WTC11 (cell line): ENCODE measurements around the gene KLK6. TPM values are rescaled to one million over a fixed set of nuclear protein-coding genes. Genes with fewer than 3 reads are reported as not detected.

Source experiments
- ATAC-seq: fragments of 200-7000 bp; cut with Tn5 transposase; 2 replicates; pipeline ENCODE4 v1.10.0; 2021; ENCODE audit warnings: mild to moderate bottlenecking, moderate library complexity
- CTCF ChIA-PET: fragments of 300-600 bp; sonication (Branson Sonifier 250); formaldehyde crosslinking; loops from one replicate; lab custom pipeline; 2021; ENCODE audit warnings: antibody characterized with exemption; lab: Charles Lee
- POLR2A ChIA-PET: fragments of 350-600 bp; sonication (Branson Sonifier 250); formaldehyde crosslinking; loops from one replicate; lab custom pipeline; 2021; ENCODE audit warnings: antibody characterized with exemption; lab: Charles Lee
- DNase-seq: peaks from one replicate; pipeline ENCODE4 v3.0.0; 2021; ENCODE audit warnings: low spot score
- H3K27ac Mint-ChIP-seq: 2 replicates; pipeline ENCODE4 v1.8.0; 2021; ENCODE audit warnings: mixed read lengths
- H3K27me3 Mint-ChIP-seq: 2 replicates; pipeline ENCODE4 v1.8.0; 2021; ENCODE audit warnings: low read depth, mild to moderate bottlenecking, moderate library complexity, mixed read lengths
- H3K36me3 Mint-ChIP-seq: 2 replicates; pipeline ENCODE4 v1.8.0; 2021; ENCODE audit warnings: mixed read lengths
- H3K4me1 Mint-ChIP-seq: 2 replicates; pipeline ENCODE4 v1.8.0; 2022; ENCODE audit warnings: mixed read lengths
- H3K4me3 Mint-ChIP-seq: 2 replicates; pipeline ENCODE4 v1.8.0; 2021; ENCODE audit warnings: mild to moderate bottlenecking, moderate library complexity, mixed read lengths
- H3K9me3 Mint-ChIP-seq: 2 replicates; pipeline ENCODE4 v1.8.0; 2021; ENCODE audit warnings: mixed read lengths
- ESRRA ChIP-seq: sonication (generic); formaldehyde crosslinking; IDR thresholded peaks from 2 replicates; pipeline ENCODE4 v1.8.1; 2022; ENCODE audit warnings: mild to moderate bottlenecking, missing genetic modification reagents, borderline replicate concordance
- HMGA2 ChIP-seq: fragments of 250-450 bp; sonication (Bioruptor Pico); IDR thresholded peaks from 2 replicates; pipeline ENCODE4 v1.4.0; 2021; ENCODE audit warnings: mild to moderate bottlenecking, moderate library complexity
- NR2C2 ChIP-seq: sonication (generic); formaldehyde crosslinking; IDR thresholded peaks from 2 replicates; pipeline ENCODE4 v1.8.0; 2022; ENCODE audit warnings: mild to moderate bottlenecking, missing genetic modification reagents
- SOX15 ChIP-seq: fragments of 250-450 bp; sonication (Bioruptor Pico); IDR thresholded peaks from 2 replicates; pipeline ENCODE4 v1.9.0; 2021; ENCODE audit warnings: mild to moderate bottlenecking
- TP53 ChIP-seq: sonication (generic); formaldehyde crosslinking; IDR thresholded peaks from 2 replicates; pipeline ENCODE4 v1.8.1; 2023; ENCODE audit warnings: mild to moderate bottlenecking, missing genetic modification reagents
- ZBTB21 ChIP-seq: sonication (generic); formaldehyde crosslinking; IDR thresholded peaks from 2 replicates; pipeline ENCODE4 v1.8.1; 2023; ENCODE audit warnings: mild to moderate bottlenecking, missing genetic modification reagents, borderline replicate concordance
- ZNF121 ChIP-seq: sonication (generic); formaldehyde crosslinking; IDR thresholded peaks from 2 replicates; pipeline ENCODE4 v1.8.0; 2023; ENCODE audit warnings: missing genetic modification reagents
- ZNF416 ChIP-seq: fragments of 250-450 bp; sonication (Bioruptor Pico); IDR thresholded peaks from 2 replicates; pipeline ENCODE4 v1.9.0; 2021; ENCODE audit warnings: mild to moderate bottlenecking, inconsistent platforms
- total RNA-seq: library from RNA; stranded (reverse); gene quantifications from 3 replicates; pipeline ENCODE4 v1.2.3, GENCODE V29; 2021
- TF ChIP-seq, protein P1 (sequence below): sonication (generic); formaldehyde crosslinking; IDR thresholded peaks from 2 replicates; pipeline ENCODE4 v1.8.1; 2023; ENCODE audit warnings: mild to moderate bottlenecking, moderate library complexity, missing genetic modification reagents
- TF ChIP-seq, protein P2 (sequence below): sonication (generic); formaldehyde crosslinking; IDR thresholded peaks from 2 replicates; pipeline ENCODE4 v1.8.1; 2022; ENCODE audit warnings: missing genetic modification reagents, borderline replicate concordance
- TF ChIP-seq, protein P3 (sequence below): sonication (generic); formaldehyde crosslinking; IDR thresholded peaks from 2 replicates; pipeline ENCODE4 v1.8.0; 2022; ENCODE audit warnings: mild to moderate bottlenecking, missing genetic modification reagents
- TF ChIP-seq, protein P4 (sequence below): sonication (generic); formaldehyde crosslinking; IDR thresholded peaks from 2 replicates; pipeline ENCODE4 v1.8.1; 2023; ENCODE audit warnings: mild to moderate bottlenecking, missing genetic modification reagents
- TF ChIP-seq, protein P5 (sequence below): sonication (generic); formaldehyde crosslinking; IDR thresholded peaks from 2 replicates; pipeline ENCODE4 v1.8.0; 2022; ENCODE audit warnings: mild to moderate bottlenecking, missing genetic modification reagents
- TF ChIP-seq, protein P6 (sequence below): fragments of 250-450 bp; sonication (Bioruptor Pico); conservative IDR thresholded peaks from 2 replicates; pipeline ENCODE4 v1.9.0; 2021; ENCODE audit warnings: mild to moderate bottlenecking
- TF ChIP-seq, protein P7 (sequence below): fragments of 250-450 bp; sonication (Bioruptor Pico); IDR thresholded peaks from 2 replicates; pipeline ENCODE4 v2.1.2; 2022; ENCODE audit warnings: mild to moderate bottlenecking, moderate library complexity

Gene KLK6
- total RNA-seq, 1 experiment from 2014 or later, result 0.52 TPM

DNA sequence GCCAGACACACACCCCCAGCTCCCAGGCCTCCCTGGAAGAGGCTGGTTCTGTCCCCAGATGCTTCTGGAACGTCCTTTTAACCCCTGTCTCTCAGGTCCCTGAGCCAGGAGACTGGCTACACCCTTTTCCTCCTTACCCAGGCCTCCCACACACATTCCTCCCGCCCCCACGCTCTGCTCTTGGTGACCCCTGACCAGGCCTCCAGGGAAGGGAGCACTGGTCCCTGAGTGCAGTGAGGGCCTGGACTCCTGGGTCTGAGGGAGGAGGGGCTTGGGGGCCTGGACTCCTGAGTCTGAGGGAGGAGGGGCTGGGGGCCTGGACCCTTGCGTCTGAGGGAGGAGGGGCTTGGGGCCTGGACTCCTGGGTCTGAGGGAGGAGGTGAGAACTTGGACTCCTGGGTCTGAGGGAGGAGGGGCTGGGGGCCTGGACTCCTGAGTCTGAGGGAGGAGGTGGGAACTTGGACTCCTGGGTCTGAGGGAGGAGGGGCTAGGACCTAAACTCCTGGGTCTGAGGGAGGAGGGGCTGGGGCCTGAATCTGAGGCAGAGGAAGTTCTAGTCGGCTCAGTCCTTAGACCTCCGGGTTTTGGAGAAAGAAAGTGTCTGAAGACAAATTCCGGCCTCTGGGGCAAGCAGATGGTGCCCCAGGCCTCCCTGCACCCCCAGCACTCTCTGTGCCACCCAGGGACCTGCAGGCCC, 527 bp downstream of the KLK6 start:
- H3K27me3 Mint-ChIP-seq, result peaks cover 16% of the 10 kb centered on the region
- ATAC-seq, result no peak
- no peak for DNase-seq
- H3K36me3 Mint-ChIP-seq, result no peaks in the 10 kb centered on the region
- H3K9me3 Mint-ChIP-seq, result peaks cover 4% of the 10 kb centered on the region; the same call in 1 of the 2 replicates
- ChIA-PET CTCF (interaction anchor here (0.6 kb wide), 1 partner anchor 50 kb away, joined by 5 read pairs; no protein-coding TSS in a partner anchor), POLR2A (no interaction called here)
- TF ChIP-seq ESRRA (CRISPR knock-in tag), result no peak
- no peak overlapping the region for H3K27ac Mint-ChIP-seq
- peaks cover 22% of the 10 kb centered on the region for H3K4me1 Mint-ChIP-seq
- no peak overlapping the region for H3K4me3 Mint-ChIP-seq

DNA sequence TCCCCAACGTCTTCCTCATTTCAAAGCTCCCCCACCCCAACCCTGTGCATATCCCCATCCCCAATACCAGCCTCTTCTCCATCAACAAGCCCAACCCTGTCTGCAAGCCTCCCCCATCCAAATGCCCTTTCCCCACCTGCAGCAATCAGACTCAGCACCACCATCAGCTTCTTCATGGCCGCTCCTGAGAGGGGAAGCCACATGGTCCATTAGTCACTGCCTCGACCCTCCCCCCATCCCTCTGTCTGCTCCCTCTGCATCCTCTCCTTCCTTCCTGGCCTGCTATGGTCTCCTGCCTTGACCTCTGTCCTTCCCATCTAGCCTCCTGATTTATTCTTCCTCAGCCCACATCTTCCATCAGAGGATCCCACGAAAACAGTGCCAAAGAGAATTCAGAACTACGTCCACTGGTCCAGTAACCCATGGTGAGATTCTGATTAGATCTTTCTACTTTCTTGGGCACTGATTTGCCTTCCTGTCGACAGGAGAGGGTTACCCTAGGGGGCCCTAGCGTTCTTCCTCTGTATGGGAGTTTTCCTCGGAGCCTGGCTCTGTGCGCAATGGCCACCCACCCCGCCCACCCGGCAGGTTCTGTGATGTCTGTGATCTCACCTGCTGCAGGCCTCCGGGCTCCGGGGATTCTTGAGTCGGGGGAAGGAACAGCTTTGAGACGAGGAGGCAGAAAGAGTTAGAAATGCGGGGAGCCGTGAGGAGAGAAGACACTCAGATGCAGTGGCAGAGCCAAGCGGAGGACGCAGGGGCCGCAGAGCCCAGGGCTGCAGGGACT, 1.3 kb downstream of the KLK6 start:
- Mint-ChIP-seq H3K9me3 (peaks cover 8% of the 10 kb centered on the region; the same call in 1 of the 2 replicates), H3K4me1 (peaks cover 22% of the 10 kb centered on the region), H3K36me3 (no peaks in the 10 kb centered on the region), H3K4me3 (no peak overlapping the region), H3K27me3 (peaks cover 18% of the 10 kb centered on the region), H3K27ac (no peak overlapping the region)
- no peak for DNase-seq
- ChIA-PET CTCF (interaction anchor here (0.6 kb wide), 1 partner anchor 51 kb away, joined by 5 read pairs; no protein-coding TSS in a partner anchor), POLR2A (interaction anchor here (0.6 kb wide), 1 partner anchor 154 kb away, joined by 6 read pairs; no protein-coding TSS in a partner anchor)
- TF ChIP-seq HMGA2 (CRISPR knock-in tag) (no peak), NR2C2 (no peak), ZNF121 (CRISPR knock-in tag) (no peak), ZBTB21 (CRISPR knock-in tag) (no peak), TP53 (CRISPR knock-in tag) (no peak), ZNF416 (CRISPR knock-in tag) (no peak), SOX15 (CRISPR knock-in tag) (no peak)
- TF ChIP-seq, protein P1, sequence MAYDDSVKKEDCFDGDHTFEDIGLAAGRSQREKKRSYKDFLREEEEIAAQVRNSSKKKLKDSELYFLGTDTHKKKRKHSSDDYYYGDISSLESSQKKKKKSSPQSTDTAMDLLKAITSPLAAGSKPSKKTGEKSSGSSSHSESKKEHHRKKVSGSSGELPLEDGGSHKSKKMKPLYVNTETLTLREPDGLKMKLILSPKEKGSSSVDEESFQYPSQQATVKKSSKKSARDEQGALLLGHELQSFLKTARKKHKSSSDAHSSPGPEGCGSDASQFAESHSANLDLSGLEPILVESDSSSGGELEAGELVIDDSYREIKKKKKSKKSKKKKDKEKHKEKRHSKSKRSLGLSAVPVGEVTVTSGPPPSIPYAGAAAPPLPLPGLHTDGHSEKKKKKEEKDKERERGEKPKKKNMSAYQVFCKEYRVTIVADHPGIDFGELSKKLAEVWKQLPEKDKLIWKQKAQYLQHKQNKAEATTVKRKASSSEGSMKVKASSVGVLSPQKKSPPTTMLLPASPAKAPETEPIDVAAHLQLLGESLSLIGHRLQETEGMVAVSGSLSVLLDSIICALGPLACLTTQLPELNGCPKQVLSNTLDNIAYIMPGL (CRISPR knock-in tag), result no peak
- TF ChIP-seq, protein P2, sequence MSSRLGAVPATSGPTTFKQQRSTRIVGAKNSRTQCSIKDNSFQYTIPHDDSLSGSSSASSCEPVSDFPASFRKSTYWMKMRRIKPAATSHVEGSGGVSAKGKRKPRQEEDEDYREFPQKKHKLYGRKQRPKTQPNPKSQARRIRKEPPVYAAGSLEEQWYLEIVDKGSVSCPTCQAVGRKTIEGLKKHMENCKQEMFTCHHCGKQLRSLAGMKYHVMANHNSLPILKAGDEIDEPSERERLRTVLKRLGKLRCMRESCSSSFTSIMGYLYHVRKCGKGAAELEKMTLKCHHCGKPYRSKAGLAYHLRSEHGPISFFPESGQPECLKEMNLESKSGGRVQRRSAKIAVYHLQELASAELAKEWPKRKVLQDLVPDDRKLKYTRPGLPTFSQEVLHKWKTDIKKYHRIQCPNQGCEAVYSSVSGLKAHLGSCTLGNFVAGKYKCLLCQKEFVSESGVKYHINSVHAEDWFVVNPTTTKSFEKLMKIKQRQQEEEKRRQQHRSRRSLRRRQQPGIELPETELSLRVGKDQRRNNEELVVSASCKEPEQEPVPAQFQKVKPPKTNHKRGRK, result no peak
- TF ChIP-seq, protein P3, sequence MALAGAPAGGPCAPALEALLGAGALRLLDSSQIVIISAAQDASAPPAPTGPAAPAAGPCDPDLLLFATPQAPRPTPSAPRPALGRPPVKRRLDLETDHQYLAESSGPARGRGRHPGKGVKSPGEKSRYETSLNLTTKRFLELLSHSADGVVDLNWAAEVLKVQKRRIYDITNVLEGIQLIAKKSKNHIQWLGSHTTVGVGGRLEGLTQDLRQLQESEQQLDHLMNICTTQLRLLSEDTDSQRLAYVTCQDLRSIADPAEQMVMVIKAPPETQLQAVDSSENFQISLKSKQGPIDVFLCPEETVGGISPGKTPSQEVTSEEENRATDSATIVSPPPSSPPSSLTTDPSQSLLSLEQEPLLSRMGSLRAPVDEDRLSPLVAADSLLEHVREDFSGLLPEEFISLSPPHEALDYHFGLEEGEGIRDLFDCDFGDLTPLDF (CRISPR knock-in tag), result no peak
- TF ChIP-seq, protein P4, sequence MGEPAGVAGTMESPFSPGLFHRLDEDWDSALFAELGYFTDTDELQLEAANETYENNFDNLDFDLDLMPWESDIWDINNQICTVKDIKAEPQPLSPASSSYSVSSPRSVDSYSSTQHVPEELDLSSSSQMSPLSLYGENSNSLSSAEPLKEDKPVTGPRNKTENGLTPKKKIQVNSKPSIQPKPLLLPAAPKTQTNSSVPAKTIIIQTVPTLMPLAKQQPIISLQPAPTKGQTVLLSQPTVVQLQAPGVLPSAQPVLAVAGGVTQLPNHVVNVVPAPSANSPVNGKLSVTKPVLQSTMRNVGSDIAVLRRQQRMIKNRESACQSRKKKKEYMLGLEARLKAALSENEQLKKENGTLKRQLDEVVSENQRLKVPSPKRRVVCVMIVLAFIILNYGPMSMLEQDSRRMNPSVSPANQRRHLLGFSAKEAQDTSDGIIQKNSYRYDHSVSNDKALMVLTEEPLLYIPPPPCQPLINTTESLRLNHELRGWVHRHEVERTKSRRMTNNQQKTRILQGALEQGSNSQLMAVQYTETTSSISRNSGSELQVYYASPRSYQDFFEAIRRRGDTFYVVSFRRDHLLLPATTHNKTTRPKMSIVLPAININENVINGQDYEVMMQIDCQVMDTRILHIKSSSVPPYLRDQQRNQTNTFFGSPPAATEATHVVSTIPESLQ, result no peak
- TF ChIP-seq, protein P5, sequence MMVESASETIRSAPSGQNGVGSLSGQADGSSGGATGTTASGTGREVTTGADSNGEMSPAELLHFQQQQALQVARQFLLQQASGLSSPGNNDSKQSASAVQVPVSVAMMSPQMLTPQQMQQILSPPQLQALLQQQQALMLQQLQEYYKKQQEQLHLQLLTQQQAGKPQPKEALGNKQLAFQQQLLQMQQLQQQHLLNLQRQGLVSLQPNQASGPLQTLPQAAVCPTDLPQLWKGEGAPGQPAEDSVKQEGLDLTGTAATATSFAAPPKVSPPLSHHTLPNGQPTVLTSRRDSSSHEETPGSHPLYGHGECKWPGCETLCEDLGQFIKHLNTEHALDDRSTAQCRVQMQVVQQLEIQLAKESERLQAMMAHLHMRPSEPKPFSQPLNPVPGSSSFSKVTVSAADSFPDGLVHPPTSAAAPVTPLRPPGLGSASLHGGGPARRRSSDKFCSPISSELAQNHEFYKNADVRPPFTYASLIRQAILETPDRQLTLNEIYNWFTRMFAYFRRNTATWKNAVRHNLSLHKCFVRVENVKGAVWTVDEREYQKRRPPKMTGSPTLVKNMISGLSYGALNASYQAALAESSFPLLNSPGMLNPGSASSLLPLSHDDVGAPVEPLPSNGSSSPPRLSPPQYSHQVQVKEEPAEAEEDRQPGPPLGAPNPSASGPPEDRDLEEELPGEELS (CRISPR knock-in tag), result no peak
- TF ChIP-seq, protein P6, sequence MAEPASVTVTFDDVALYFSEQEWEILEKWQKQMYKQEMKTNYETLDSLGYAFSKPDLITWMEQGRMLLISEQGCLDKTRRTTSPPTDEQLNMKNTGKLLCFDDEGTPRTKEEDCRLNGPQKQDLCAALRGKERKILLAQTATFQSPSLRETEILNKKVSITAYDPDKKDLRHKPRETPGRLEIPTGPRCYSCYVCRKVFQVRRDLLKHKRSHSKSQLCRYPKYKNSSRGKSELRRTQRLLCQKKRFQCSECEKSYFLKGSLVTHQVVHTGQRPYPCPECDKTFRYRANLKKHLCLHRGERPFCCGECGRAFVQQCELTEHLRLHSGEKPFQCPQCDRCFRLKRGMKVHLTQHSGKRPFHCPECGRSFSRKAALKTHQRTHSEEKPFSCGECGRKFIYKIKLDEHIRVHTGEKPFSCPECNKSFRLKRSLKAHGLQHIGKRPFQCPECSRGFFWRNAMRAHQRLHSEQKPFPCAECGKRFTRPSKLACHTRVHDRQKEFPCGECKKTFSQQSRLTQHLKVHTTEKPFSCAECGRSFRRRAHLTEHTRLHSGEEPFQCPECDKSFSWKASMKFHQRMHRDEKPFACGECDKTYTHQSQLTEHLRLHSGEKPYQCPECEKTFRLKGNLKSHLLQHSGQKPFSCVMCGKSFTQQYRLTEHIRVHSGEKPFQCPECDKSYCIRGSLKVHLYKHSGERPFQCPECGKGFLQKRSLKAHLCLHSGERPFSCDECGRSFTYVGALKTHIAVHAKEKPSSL (CRISPR knock-in tag), result no peak
- TF ChIP-seq, protein P7, sequence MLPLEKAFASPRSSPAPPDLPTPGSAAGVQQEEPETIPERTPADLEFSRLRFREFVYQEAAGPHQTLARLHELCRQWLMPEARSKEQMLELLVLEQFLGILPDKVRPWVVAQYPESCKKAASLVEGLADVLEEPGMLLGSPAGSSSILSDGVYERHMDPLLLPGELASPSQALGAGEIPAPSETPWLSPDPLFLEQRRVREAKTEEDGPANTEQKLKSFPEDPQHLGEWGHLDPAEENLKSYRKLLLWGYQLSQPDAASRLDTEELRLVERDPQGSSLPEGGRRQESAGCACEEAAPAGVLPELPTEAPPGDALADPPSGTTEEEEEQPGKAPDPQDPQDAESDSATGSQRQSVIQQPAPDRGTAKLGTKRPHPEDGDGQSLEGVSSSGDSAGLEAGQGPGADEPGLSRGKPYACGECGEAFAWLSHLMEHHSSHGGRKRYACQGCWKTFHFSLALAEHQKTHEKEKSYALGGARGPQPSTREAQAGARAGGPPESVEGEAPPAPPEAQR (CRISPR knock-in tag), result no peak
- peak; percentile 31 for ATAC-seq
